K562 (cell line): ENCODE data around the gene ZBTB49. TPM values are rescaled to one million over a fixed set of nuclear protein-coding genes. Genes with fewer than 3 reads are reported as not detected.

Experiments used
- ARID2 ChIP-seq: fragments of 450-650 bp; IDR thresholded peaks from 2 replicates; pipeline ENCODE4 v1.6.1; 2017; ENCODE audit warnings: antibody characterized with exemption, mild to moderate bottlenecking
- BCOR ChIP-seq: fragments of 450-650 bp; IDR thresholded peaks from 2 replicates; pipeline ENCODE4 v1.6.1; 2016
- JUN ChIP-seq, 2 experiments: sonication (generic) in 1 of 2; formaldehyde crosslinking in 1 of 2; IDR thresholded peaks; 2 replicates each; pipeline versions ENCODE4 v1.6.1 to v1.8.0; 2012 to 2022; ENCODE audit warnings: borderline replicate concordance in 2 of 2, mild to moderate bottlenecking in 2 of 2, improper control_type of control experiment in 1 of 2, low read depth in 1 of 2, low read length in 1 of 2, missing genetic modification reagents in 1 of 2
- MTF1 ChIP-seq: fragments of 250-450 bp; sonication (Bioruptor Pico); IDR thresholded peaks from 2 replicates; pipeline ENCODE4 v1.9.0; 2021; ENCODE audit warnings: moderate library complexity, mild to moderate bottlenecking, inconsistent platforms, borderline replicate concordance
- NBN ChIP-seq: fragments of 450-650 bp; IDR thresholded peaks from 2 replicates; pipeline ENCODE4 v1.6.1; 2016; ENCODE audit warnings: low read depth, mild to moderate bottlenecking
- POLR2AphosphoS2 ChIP-seq: IDR thresholded peaks from 2 replicates; pipeline ENCODE4 v1.6.1; 2012; ENCODE audit warnings: low read length, improper control_type of control experiment
- SNIP1 ChIP-seq: fragments of 450-650 bp; IDR thresholded peaks from 2 replicates; pipeline ENCODE4 v1.7.1; 2017; ENCODE audit warnings: low read depth, mild to moderate bottlenecking
- TCF3 ChIP-seq: sonication (generic); formaldehyde crosslinking; IDR thresholded peaks from 2 replicates; pipeline ENCODE4 v1.4.0; 2020; ENCODE audit warnings: mild to moderate bottlenecking, missing genetic modification reagents
- TEAD1 ChIP-seq, 2 experiments: fragments of 450-650 bp in 1 of 2; sonication (generic) in 1 of 2; formaldehyde crosslinking; IDR thresholded peaks; 2 replicates each; pipeline versions ENCODE4 v1.4.0 to v1.8.0; 2020 to 2022; ENCODE audit warnings: mild to moderate bottlenecking in 2 of 2, missing genetic modification reagents in 1 of 2
- ZNF253 ChIP-seq: fragments of 250-450 bp; sonication (Bioruptor Pico); conservative IDR thresholded peaks from 2 replicates; pipeline ENCODE4 v1.6.1; 2021; ENCODE audit warnings: mild to moderate bottlenecking
- polyA plus RNA-seq, 8 experiments: library from polyadenylated mRNA; depleted of rRNA in 4 of 8; stranded (reverse) in 5 of 8; unstranded in 3 of 8; fragments of >200 nt; fragmentation: Nextera tagmentation in 2 of 8; fragmentation: Illumina TruSeq in 1 of 8; extraction: Ambion mirVana in 2 of 8; extraction: Trizol in 1 of 8; gene quantifications; 2 replicates each; pipeline versions ENCODE4 v1.2.1 to v1.2.3, GENCODE V29; 2011 to 2014; ENCODE audit warnings: inconsistent platforms in 1 of 8, missing spikeins in 1 of 8
- total RNA-seq, 7 experiments: library from RNA; depleted of rRNA in 6 of 7; stranded (reverse); fragments of >200 nt in 6 of 7; fragmentation: Illumina TruSeq in 2 of 7; extraction: Trizol in 2 of 7; gene quantifications; 2 replicates each; pipeline versions ENCODE4 v1.2.1 to v1.2.3, GENCODE V29; 2011 to 2021; ENCODE audit warnings: low replicate concordance in 1 of 7
- TF ChIP-seq, protein P1 (sequence below): fragments of 200-600 bp; sonication (generic); IDR thresholded peaks from one replicate; pipeline ENCODE4 v1.6.1; 2012; ENCODE audit warnings: mild to moderate bottlenecking, low read depth, low read length, inconsistent platforms
- TF ChIP-seq, protein P2 (sequence below): fragments of 450-650 bp; IDR thresholded peaks from 2 replicates; pipeline ENCODE4 v1.6.1; 2016
- TF ChIP-seq, protein P3 (sequence below): fragments of 450-650 bp; formaldehyde crosslinking; IDR thresholded peaks from 2 replicates; pipeline ENCODE4 v1.4.0; 2022; ENCODE audit warnings: missing genetic modification characterization

The ZBTB49 gene
- total and polyA plus RNA-seq, 9 of the 15 experiments (the other 6 are each of a cell fraction or from before 2014, with no cell fraction given): 0.49 to 8.0 (median 4.2) TPM

DNA sequence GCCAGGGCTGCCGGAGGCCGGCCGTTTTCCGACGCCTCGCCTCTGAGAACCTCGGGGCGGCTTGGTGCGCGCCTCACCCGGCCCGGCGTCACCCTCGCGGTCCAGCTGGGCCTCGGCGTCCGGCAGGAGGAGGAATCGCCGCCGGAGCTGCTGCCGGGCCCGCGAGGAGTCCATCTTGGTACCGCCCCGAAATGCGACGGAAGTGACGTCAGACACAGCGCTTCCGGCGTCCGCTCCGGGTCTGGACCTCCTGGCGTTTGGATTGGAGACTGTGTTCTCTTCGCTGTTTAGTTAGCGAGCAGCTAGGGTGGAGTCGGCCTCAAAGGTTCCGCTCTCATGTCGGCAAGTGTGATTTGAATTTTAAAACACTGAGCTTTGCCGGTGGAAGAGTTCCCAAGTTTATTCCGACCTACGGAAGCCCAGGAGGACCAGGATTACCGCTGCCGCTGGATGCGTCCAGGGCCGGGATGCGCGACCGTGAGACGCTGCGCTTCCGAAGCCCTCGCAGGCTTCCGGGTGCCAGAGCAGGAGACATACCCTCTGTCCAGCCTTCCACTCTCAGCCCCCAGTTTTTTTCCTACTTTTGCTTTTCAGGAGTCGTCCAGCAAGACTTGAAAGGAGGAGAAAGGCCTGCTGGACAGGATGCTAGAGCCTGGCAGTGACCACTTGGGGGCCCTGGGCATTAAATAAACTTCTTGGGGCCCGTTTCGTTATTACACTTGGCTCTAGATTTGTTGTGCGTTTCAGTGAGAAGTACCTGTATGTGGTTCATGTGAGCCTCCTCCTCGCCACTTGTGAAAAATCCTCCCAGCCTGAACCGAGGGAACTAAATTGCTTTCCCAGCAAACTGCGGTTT is 41.8 kb upstream of the ZBTB49 start, which contains the start of gene TMEM128 (continued):
- TF ChIP-seq, protein P1, sequence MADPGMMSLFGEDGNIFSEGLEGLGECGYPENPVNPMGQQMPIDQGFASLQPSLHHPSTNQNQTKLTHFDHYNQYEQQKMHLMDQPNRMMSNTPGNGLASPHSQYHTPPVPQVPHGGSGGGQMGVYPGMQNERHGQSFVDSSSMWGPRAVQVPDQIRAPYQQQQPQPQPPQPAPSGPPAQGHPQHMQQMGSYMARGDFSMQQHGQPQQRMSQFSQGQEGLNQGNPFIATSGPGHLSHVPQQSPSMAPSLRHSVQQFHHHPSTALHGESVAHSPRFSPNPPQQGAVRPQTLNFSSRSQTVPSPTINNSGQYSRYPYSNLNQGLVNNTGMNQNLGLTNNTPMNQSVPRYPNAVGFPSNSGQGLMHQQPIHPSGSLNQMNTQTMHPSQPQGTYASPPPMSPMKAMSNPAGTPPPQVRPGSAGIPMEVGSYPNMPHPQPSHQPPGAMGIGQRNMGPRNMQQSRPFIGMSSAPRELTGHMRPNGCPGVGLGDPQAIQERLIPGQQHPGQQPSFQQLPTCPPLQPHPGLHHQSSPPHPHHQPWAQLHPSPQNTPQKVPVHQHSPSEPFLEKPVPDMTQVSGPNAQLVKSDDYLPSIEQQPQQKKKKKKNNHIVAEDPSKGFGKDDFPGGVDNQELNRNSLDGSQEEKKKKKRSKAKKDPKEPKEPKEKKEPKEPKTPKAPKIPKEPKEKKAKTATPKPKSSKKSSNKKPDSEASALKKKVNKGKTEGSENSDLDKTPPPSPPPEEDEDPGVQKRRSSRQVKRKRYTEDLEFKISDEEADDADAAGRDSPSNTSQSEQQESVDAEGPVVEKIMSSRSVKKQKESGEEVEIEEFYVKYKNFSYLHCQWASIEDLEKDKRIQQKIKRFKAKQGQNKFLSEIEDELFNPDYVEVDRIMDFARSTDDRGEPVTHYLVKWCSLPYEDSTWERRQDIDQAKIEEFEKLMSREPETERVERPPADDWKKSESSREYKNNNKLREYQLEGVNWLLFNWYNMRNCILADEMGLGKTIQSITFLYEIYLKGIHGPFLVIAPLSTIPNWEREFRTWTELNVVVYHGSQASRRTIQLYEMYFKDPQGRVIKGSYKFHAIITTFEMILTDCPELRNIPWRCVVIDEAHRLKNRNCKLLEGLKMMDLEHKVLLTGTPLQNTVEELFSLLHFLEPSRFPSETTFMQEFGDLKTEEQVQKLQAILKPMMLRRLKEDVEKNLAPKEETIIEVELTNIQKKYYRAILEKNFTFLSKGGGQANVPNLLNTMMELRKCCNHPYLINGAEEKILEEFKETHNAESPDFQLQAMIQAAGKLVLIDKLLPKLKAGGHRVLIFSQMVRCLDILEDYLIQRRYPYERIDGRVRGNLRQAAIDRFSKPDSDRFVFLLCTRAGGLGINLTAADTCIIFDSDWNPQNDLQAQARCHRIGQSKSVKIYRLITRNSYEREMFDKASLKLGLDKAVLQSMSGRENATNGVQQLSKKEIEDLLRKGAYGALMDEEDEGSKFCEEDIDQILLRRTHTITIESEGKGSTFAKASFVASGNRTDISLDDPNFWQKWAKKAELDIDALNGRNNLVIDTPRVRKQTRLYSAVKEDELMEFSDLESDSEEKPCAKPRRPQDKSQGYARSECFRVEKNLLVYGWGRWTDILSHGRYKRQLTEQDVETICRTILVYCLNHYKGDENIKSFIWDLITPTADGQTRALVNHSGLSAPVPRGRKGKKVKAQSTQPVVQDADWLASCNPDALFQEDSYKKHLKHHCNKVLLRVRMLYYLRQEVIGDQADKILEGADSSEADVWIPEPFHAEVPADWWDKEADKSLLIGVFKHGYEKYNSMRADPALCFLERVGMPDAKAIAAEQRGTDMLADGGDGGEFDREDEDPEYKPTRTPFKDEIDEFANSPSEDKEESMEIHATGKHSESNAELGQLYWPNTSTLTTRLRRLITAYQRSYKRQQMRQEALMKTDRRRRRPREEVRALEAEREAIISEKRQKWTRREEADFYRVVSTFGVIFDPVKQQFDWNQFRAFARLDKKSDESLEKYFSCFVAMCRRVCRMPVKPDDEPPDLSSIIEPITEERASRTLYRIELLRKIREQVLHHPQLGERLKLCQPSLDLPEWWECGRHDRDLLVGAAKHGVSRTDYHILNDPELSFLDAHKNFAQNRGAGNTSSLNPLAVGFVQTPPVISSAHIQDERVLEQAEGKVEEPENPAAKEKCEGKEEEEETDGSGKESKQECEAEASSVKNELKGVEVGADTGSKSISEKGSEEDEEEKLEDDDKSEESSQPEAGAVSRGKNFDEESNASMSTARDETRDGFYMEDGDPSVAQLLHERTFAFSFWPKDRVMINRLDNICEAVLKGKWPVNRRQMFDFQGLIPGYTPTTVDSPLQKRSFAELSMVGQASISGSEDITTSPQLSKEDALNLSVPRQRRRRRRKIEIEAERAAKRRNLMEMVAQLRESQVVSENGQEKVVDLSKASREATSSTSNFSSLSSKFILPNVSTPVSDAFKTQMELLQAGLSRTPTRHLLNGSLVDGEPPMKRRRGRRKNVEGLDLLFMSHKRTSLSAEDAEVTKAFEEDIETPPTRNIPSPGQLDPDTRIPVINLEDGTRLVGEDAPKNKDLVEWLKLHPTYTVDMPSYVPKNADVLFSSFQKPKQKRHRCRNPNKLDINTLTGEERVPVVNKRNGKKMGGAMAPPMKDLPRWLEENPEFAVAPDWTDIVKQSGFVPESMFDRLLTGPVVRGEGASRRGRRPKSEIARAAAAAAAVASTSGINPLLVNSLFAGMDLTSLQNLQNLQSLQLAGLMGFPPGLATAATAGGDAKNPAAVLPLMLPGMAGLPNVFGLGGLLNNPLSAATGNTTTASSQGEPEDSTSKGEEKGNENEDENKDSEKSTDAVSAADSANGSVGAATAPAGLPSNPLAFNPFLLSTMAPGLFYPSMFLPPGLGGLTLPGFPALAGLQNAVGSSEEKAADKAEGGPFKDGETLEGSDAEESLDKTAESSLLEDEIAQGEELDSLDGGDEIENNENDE: no peak
- TF ChIP-seq JUN (IDR thresholded peaks at IDR 0.05; ENCODE audit: borderline replicate concordance, low read depth, low read length) (peak; percentile 69), JUN (CRISPR knock-in tag; IDR thresholded peaks at IDR 0.05; ENCODE audit: borderline replicate concordance) (no peak), SNIP1 (no peak), TEAD1 (CRISPR knock-in tag; IDR thresholded peaks at IDR 0.05) (peak in 1 of 2 experiments; percentile 50; a peak in 1 of 4 replicates), POLR2AphosphoS2 (peak; percentile 76; the same call in 1 of the 2 replicates), TCF3 (CRISPR knock-in tag) (no peak), MTF1 (no peak), ARID2 (no peak), BCOR (no peak), NBN (peak; percentile 90), ZNF253 (CRISPR knock-in tag) (no peak)
- TF ChIP-seq, protein P2, sequence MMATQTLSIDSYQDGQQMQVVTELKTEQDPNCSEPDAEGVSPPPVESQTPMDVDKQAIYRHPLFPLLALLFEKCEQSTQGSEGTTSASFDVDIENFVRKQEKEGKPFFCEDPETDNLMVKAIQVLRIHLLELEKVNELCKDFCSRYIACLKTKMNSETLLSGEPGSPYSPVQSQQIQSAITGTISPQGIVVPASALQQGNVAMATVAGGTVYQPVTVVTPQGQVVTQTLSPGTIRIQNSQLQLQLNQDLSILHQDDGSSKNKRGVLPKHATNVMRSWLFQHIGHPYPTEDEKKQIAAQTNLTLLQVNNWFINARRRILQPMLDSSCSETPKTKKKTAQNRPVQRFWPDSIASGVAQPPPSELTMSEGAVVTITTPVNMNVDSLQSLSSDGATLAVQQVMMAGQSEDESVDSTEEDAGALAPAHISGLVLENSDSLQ: peak; percentile 57
- TF ChIP-seq, protein P3, sequence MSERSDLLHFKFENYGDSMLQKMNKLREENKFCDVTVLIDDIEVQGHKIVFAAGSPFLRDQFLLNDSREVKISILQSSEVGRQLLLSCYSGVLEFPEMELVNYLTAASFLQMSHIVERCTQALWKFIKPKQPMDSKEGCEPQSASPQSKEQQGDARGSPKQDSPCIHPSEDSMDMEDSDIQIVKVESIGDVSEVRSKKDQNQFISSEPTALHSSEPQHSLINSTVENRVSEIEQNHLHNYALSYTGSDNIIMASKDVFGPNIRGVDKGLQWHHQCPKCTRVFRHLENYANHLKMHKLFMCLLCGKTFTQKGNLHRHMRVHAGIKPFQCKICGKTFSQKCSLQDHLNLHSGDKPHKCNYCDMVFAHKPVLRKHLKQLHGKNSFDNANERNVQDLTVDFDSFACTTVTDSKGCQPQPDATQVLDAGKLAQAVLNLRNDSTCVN (CRISPR knock-in tag): no peak
